HG03378 (cell line): ENCODE measurements around the gene RUBCN.
"Not testable (repeated sequence)": the region's sequence is repeated elsewhere in the genome, so short reads cannot be mapped to it uniquely, and the experiment has no call there.

Source experiments
- ATAC-seq: cut with Tn5 transposase; IDR thresholded peaks from one replicate; pipeline ENCODE4 v1.9.1; 2021; ENCODE audit warnings: mild to moderate bottlenecking, moderate library complexity; ENCODE audit not compliant: unreplicated experiment

The RUBCN gene

DNA sequence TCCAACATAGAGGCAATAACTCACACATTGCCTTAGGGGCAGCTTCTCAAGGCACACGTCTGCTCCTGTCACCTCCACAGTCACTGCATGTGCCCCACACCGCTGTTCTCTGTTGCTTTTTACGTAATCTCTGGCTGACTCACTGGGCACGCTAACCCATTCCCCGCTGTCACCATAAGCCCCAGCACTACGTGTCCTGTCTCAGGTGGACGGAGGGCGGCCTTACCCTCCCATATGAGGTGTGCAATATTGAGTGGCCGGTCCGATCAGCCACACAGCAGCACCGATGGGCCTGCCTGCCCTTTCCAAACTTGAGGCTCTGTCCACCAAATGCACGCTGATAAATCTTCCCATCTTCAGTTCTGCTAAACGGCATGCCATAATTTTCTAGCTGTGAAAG lies 115.2 kb downstream of the RUBCN start:
- not testable (repeated sequence) for ATAC-seq
